ENCODE measurements around the gene MYOT.
"Not testable (repeated sequence)": the region's sequence is repeated elsewhere in the genome, so short reads cannot be mapped to it uniquely, and the experiment has no call there.

The MYOT gene, protein sequence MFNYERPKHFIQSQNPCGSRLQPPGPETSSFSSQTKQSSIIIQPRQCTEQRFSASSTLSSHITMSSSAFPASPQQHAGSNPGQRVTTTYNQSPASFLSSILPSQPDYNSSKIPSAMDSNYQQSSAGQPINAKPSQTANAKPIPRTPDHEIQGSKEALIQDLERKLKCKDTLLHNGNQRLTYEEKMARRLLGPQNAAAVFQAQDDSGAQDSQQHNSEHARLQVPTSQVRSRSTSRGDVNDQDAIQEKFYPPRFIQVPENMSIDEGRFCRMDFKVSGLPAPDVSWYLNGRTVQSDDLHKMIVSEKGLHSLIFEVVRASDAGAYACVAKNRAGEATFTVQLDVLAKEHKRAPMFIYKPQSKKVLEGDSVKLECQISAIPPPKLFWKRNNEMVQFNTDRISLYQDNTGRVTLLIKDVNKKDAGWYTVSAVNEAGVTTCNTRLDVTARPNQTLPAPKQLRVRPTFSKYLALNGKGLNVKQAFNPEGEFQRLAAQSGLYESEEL

DNA sequence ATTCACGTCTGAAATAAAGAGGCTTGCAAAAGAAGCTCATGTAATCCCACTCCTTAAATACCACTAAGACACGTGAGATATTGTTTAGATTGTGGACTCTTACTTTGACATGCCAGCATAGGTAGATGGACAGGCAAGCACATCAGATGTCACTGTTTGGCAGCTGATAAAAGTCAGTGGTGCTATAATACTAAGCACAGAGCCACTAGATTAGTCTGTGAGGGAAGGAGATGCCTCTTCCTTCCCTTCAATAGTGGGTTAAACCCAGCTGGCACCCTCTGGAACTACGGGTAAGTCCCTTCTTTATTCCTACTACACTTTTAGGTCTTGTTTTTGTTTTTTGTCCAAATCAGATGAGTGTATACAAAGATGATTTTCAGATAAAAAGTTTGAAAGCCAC, at the start of gene MYOT:
TSS of gene MYOT (plus strand) at position 197 of the 400 bp plus-strand sequence. CDS start 2,792 bp downstream, outside the sequence.
- DNase-seq (ENCODE audit: low spot score), result no peak

DNA sequence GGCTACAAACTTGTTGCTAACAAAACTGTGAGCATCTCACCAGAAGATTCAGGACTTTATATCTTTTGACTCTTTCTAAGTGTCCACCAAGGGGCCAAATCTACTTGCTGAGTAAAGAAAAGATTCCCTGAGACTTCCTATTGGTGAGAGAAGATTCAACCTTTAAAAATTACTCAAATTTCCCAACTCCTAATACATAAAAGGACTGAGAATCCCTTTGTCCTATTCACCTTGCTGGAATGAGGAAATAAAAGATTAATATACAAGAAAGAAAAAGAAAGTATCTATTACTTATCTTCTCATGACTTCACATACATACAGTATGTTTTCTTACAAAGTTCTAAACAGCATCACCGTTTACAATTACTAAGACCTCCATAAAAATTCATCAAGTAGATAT, 47.9 kb upstream of the MYOT start:
- DNase-seq (ENCODE audit: low spot score), result no peak

DNA sequence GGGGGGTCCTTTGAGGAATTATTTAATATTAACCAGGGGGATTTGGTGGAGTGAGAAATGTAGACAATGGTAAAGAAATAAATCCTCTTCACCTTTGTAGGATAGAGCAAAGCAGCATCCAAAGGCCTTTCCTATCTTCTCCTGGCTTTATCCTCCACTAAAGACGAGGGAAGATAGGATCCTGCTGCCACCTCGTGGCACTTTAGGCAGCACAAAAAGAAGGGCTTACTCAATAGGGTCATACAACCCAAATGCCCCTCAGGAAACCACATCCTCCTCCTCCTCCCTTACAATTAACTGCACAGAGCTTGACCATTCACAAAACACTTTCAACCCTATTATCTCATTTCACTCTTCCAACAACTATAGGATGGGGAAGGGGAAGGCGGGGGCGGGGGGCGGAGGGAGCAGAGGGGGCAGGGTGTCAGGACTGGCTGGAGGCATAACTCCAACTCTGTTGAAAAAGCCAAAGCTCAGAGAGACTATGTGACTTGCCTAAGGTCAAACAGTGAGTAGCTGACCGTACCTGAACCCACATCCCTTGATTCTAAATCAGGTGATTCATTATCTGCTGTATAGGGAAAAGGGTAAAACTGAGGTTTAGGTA, 45.4 kb upstream of the MYOT start:
- peak; percentile 72 for DNase-seq (ENCODE audit: low spot score)

DNA sequence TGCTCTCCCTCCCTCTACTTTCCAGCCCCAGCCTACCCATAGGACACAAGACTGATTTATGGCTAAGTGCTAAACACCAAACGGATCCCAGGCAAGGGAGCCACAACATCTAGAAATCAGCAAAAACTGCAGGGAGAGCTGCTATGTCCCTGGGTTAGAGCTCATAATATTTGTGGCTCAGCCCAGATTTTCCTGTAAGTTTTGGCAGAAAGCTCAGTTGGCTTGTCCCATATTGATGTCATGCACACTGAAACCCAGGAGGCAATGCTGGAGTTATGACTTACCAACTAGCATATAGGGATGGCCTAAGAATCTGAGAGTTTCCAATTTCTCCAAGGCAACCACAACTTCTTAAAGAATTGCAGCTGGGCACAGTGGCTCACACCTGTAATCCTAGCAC, 44.7 kb upstream of the MYOT start:
- DNase-seq (ENCODE audit: low spot score), result no peak

DNA sequence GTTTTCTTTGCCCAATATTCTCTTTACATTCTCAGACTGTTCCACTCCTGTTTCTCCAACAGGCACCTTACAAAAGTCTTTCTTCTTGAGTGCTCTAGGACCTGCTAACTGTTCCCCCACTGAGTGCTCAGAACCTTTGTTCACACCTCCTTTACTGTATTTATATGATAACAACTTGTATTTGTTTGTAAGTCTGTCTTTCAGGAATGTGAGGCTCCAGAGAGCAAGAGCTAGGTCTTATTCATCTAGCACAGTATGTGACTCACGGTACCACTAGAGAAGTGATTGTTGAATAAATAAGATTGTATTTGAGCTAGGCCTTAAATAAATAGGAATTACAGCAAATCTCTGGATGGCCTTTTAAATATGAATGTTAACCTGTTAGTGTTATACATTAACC, 42.5 kb upstream of the MYOT start:
- DNase-seq (ENCODE audit: low spot score), result no peak

DNA sequence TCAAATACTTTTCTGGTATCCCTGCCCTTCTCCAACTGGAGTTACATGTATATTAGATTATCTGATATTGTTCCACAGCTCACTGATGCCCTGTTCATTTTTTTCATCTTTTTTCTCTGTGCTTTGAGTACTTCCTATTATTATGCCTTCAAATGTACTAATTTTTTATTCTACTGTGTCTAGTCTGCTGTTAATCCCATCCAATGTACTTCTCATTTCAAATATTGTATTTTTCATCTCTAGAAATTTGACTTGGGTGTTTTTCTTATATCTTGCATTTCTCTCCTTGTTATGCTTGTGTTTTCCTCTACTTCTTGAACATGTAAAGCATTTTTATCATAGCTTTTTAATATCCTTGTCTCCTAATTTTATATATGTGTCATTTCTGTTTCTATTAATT, 41.6 kb upstream of the MYOT start:
- no peak for DNase-seq (ENCODE audit: low spot score)

DNA sequence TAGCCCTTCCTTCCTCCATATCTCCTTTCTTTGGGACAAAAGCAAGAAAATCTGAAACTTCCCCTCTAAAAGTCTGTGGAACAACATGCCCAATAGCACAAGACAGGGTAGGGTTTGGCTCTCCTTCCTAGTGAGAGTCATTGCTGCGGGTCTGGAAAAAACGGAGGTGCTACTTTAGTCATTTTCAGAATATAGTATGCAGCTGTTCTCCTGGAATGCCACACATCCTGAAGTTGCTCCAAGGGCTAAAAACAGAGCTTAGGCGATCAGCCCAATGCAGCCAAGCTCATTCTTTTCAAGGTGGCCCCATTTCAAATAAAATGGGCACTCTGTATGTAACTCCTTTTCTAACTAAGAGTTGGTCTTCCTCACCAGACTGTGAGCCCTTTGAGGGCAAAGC, 39.5 kb upstream of the MYOT start:
- no peak for DNase-seq (ENCODE audit: low spot score)

DNA sequence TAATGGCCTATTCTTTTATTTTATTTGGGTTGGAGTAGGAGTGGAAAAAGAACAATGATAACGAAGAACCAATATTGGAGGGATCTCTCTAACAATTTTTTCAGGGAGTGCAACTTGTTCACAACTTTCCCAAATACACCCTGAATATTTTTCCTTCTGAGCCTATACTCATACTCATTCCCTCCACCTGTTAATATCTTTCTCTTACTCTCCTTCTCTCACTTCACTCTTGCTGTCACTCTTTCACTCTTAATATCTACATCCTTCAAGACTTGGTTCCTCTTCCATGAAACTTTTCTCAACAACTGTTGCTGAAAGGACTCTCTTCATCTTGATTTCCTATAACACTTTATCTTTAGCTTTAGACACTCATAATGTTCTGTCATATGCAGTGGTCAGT, 39.0 kb upstream of the MYOT start:
- DNase-seq (ENCODE audit: low spot score), result no peak

DNA sequence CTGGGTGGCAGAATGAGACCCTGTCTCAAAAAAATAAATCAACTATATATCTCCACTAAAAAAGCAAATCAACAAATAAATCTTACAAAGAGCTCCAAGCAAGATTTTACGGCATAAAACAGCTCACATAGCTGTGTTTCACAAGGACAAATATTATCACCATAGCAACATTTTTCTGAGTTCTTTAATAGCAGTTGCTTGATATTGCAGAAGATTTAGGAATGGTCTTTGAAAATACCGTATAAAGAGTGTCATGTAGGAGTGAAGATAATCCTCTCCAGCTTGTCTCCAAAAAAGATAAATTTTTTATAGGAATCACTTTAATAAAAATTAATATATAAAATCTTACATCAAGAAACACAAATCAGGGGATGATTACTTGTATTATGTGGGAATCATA, 36.6 kb upstream of the MYOT start:
- DNase-seq (ENCODE audit: low spot score), result no peak

DNA sequence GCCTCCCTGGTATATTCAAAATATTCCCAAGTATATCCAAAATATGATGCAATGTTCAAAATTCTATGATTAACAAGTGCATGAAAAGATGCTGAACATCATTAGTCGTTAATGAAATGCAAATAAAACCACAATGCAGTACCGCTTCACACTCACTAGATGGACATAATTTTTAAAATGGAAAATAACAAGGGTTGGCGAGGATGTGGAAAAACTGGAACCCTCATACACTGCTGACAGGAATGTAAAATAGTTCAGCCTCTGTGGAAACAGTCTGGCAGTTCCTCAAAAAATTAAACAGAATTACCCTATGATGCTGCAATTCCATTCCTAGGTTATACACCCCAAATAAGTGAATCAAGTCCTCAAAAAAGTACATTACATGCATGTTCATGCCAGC, 36.1 kb upstream of the MYOT start:
- no peak for DNase-seq (ENCODE audit: low spot score)

DNA sequence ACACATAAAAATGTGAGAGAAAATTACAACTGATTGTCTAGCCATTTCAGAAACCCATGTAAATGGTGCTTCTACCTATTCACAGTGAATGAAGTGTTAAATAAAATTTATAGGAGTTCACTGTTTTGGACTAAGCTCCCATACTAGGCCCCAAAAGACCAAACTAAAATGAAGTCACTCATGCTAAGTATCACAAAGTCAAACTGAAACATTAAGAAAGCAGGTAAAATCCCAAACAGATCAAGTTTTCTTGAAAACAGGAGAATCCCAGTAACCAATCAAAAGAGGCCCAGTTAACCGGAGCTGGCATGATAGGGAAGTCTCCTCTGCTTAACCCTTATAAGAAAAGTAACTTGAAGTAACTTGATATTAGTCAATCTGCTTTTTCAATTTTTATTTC, 35.2 kb upstream of the MYOT start:
- DNase-seq (ENCODE audit: low spot score), result no peak

DNA sequence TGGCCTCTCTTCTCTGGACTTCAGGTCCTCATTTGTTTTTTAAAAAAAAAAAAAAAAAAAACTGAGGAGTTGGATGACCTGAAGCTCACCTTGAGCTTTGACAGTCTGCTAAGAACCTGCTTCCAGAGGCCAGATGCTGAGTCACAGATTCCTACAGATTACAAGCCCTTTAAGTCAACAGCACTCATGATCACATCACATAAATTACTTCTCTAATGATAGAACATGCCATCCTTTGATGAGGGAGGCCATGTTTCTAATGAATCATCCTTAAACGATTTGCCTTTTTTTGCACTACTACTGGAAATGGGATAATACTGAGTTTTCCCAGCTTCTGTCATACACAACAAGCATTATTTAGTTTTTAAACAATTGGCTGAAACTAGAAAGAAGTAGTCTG, 34.2 kb upstream of the MYOT start:
- no peak for DNase-seq (ENCODE audit: low spot score)

DNA sequence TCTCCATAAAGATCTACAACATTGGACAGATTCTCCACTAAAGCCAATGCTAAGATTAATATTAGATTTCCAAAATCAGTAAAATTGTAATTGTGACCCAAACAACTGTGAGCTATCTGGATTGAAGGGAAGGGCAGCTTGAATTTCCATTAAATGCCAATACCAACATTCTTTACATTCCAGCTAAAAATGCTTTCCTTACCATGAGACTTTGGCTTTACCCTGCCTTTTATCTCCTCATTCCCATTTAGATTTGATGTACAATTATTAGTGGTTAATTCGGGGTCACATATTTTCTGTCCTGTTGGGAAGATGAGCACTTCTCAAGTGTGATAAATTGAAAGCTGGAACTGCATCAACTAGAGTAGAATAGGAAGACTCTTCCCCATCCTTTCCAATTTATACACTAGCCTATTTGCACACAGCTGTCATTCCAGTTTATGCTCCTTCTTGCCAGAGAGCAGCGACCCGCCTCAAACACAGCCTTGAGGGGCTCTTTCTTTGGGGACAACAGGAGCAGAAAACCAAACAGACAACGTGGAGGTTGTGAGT, 33.1 kb upstream of the MYOT start:
- no peak for DNase-seq (ENCODE audit: low spot score)

DNA sequence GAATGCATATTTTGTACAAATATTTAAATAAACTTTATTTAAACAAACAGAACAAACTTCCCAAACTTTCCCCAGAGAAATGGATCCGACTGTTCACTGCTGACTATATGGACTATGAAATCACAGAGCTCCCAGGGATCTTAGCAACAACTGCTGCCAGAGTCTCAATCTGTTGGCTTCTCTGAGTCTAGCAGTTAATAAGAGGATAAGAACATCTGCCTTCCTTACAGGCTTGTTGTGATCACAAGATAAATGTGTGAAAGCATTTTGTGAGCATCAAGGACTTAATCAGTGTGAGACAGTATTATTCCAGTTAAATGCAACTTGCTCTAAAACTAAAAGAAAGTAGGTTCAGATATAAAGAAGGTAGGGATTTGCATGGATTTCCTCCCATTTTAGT, 31.4 kb upstream of the MYOT start:
- no peak for DNase-seq (ENCODE audit: low spot score)

DNA sequence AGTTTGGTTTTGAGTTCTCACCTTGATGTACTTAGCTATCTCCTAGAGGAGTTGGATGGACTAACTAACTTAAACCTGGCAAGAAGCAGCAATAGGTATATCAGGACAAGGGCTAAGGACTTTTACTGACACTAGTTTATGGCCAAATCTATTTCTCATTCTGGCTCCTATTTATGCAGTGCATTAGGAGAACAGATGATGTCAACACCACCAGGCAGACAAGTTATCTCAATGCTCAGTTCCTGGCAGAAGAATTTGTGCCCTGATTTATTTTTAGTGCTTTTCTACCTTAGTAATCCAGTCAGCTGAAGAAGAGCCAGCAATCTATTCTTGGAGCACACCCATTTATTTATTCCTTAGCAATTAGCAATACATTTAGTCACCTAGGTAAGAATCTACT, 30.7 kb upstream of the MYOT start:
- no peak for DNase-seq (ENCODE audit: low spot score)

DNA sequence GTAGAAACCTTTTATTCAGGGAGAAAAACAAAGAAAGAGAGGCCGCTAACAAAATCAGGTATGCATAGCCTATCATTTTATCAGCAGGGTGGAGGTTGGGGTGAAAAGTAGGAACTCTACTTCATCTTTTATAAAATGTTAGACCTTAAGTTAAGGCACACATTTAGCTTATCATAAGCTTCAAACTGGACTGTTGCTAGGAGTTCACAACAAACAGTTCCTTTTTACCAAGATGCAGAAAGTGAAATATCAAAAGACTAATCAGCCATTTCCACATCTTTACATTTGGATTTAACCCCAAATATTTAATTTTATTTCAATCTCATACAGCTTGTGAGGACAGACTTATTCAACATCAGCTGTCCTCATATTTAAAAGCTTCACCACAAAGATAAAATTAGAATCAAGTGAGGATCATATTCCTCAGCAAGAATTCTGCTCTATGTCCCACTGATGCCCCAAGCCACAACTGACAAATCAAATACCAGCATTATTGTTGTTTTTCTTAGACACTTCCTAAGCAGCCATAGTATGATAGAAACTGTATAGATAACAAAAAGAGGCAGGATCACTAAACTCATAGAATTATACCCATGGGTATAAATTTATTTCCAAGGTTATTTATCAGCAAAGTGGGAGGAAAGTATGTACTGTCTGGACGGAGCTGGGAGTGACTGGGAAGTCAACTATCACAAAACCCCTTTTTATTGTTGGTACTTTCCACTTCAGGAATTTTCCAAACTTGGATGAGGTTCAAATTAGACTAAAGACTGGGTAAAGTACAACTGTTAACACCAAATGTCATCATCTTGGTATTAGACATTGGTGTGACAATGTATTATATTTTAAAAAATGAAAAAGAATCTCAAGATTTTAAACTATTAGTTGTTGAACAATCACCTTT, 29.9 kb upstream of the MYOT start:
- DNase-seq (ENCODE audit: low spot score), result no peak

DNA sequence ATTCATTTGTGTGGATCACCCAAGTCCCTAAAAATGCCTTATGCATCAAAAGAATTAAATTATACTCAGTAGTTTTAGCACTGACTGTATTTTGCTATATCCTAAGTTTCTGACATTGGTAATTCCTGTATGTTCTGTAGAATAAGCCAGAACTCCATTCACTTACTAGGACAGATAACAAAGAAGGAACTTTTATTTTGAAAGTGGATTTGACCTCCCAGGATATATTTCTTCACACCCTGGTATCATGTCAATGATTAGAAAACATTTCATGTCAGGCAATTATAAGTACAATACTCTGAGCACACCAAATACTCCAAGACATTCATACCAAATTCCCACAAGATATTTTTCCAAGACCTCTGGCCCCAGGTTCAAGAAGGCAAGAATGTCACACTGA, 28.7 kb upstream of the MYOT start:
- no peak for DNase-seq (ENCODE audit: low spot score)

DNA sequence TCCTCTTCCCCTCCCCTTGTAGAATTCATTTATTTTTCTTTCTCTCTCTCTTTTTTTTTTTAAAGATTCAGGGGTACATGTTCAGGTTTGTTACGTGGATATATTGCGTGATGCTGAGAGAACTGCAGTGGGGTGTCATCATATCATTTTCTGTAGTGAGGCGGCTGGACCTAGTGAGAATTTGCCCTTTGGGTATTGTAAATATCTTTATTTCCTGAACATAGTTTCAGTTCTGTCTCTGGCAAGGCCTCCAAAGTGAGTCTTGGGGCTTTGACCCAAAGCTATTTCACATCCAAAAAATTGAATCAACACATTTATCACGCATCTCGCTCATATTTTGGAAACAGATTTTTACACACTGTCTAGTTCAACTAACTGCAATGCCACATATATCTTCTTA, 25.4 kb upstream of the MYOT start:
- no peak for DNase-seq (ENCODE audit: low spot score)

DNA sequence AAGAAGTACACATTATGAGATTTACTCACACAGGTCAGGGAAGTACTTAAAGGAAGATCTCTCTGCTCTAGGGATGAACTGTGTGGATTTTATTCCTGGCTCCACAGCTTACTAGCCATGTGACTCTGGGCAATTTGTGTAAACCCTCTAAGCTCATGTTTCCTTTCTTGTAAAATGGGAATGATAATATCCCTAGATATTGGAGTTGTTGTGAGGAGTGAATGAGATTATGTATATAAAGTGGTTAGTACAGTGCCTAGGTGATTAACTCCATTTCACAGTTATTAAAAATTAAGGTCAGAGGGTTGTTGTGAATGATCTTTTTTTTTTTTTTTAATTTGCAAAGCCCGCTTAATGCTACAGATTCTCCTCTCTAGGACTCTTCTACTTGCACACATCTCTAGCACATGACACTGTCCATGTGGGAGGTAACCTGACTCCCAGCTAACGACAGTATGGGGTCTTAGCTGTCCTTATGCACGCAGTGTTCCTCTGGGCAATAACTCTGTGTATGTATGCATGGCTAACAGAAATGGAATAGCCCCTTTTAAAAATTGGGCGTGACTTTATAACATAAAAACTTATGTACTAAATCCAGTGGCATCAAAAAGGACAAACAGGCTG, 23.9 kb upstream of the MYOT start:
- no peak for DNase-seq (ENCODE audit: low spot score)

DNA sequence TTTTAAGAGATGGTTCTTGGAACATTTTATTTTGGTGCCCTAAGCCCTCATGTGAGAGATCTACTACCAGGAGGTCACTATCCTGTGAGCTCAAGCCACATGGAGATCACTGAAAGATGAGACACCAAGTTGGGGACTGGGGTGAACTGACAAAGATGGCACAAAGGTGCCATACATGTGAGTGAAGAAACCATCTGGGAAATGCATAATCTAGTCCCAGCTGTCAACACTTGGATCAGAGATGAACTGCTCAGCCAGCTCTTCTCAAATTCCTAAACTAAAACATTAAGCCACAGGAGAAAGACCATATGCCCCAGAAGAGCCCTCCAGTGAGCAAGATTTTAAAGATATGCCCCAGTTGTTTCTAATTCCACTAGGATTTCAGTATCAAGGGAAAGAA, 22.2 kb upstream of the MYOT start:
- no peak for DNase-seq (ENCODE audit: low spot score)

DNA sequence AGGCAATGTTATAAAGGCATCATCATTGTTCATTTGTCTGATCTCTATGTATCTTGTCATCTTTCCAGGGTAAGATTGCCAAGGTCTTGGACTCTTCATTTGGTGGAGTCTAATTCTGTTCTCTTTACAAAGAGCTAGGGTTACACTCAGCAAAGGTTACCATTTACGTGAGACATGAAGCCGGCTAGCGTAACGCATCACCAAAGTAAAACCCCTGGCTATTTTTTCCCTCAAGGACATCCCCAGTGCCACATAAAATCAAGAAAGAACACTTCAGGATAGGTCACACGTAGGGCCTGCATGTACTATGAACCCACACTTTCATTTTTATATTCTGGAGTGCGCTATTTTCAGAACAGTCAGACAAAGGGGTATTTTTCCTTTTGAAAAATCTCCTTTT, 20.0 kb upstream of the MYOT start:
- DNase-seq (ENCODE audit: low spot score), result no peak

DNA sequence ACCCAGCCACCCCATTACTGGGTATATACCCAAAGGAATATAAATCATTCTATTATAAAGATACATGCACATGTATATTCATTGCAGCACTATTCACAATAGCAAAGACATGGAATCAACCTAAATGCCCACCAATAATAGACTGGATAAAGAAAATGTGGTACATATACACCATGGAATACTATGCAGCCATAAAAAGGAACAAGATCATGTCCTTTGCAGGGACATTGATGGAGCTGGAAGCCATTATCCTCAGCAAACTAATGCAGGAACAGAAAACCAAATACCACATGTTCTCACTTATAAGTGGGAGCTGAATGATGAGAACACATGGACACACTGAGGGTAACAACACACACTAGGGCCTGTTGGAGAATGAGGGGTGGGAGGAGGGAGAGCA, 14.5 kb upstream of the MYOT start:
- DNase-seq (ENCODE audit: low spot score), result not testable (repeated sequence)
